ENCODE data around the gene SLC2A3. TPM values are rescaled to one million over a fixed set of nuclear protein-coding genes. Genes with fewer than 3 reads are reported as not detected.
"Not testable (repeated sequence)": the region's sequence is repeated elsewhere in the genome, so short reads cannot be mapped to it uniquely, and the experiment has no call there.

SLC2A3 gene
- total RNA-seq, 1 experiment from 2014 or later, result not detected

DNA sequence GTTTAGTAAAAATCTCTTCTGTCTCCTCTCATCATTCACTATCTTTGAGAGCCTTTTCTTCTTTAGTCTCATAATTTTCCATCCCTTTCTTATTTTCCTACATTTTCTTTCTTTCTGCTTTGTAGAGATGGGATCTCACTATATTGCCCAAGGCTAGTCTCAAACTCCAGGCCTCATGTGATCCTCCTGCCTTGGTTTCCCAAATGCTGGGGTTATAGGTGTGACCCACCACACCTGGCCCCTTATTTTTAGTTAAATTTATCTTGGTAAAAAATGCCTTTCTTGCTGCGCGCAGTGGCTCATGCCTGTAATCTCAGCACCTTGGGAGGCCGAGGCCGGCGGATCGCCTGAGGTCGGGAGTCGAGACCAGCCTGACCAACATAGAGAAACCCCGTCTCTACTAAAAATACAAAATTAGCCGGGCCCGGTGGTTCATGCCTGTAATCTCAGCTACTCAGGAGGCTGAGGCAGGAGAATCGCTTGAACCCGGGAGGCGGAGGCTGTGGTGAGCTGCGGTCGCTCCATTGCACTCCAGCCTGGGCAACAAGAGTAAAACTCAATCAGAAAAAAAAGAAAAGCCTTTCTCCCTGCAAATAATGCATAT lies 996 bp downstream of the SLC2A3 start:
- Mint-ChIP-seq H3K4me1 (ENCODE audit: low read depth, unreplicated experiment) (no peaks in the 10 kb centered on the region), H3K27me3 (ENCODE audit: unreplicated experiment) (peaks cover 18% of the 10 kb centered on the region), H3K4me3 (ENCODE audit: low read depth, unreplicated experiment) (no peak overlapping the region), H3K36me3 (ENCODE audit: insufficient read depth, unreplicated experiment) (no peaks in the 10 kb centered on the region), H3K27ac (ENCODE audit: unreplicated experiment) (no peak overlapping the region), H3K9me3 (ENCODE audit: low read depth, unreplicated experiment) (no peaks in the 10 kb centered on the region)
- no peak for TF ChIP-seq CTCF (IDR thresholded peaks at IDR 0.05; ENCODE audit: unreplicated experiment)
- no TSS peak for BruUV-seq (replicated peaks)
- intact Hi-C loops (cut with micrococcal nuclease; ENCODE audit: unreplicated experiment), result loop anchor here (5.0 kb wide), 1 partner anchor 38 kb away; no protein-coding TSS in a partner anchor
- DNase-seq, result no peak
- CTCF ChIA-PET, result no interaction called here

- BruUV-seq (replicated peaks), result no TSS peak
Observed at GRCh38 chr12:7934091-7934888, 1.7 kb downstream of the SLC2A3 start.

GRCh38 chr12:7933255-7933726 lies 2.7 kb downstream of the SLC2A3 start:
- CTCF ChIA-PET, result interaction anchor here (0.5 to 1.9 kb wide), 24 partner anchors 9 to 291 kb away, joined by 3 to 34 read pairs (median 4); no protein-coding TSS in a partner anchor
- DNase-seq, result peak; percentile 78
- peak; percentile 19 for TF ChIP-seq CTCF (IDR thresholded peaks at IDR 0.05; ENCODE audit: unreplicated experiment)
- Mint-ChIP-seq H3K4me3 (ENCODE audit: low read depth, unreplicated experiment) (no peak overlapping the region), H3K9me3 (ENCODE audit: low read depth, unreplicated experiment) (no peaks in the 10 kb centered on the region), H3K36me3 (ENCODE audit: insufficient read depth, unreplicated experiment) (no peaks in the 10 kb centered on the region), H3K27ac (ENCODE audit: unreplicated experiment) (no peak overlapping the region), H3K27me3 (ENCODE audit: unreplicated experiment) (peaks cover 18% of the 10 kb centered on the region), H3K4me1 (ENCODE audit: low read depth, unreplicated experiment) (no peaks in the 10 kb centered on the region)
- intact Hi-C loops (cut with micrococcal nuclease; ENCODE audit: unreplicated experiment), result loop anchor here (1.0 to 5.0 kb wide), 3 partner anchors 36 to 72 kb away; no protein-coding TSS in a partner anchor
- no TSS peak for BruUV-seq (replicated peaks)

More at GRCh38 chr12:7934091-7934888, 1.7 kb downstream of the SLC2A3 start:
- no peak for DNase-seq
- TF ChIP-seq CTCF (IDR thresholded peaks at IDR 0.05; ENCODE audit: unreplicated experiment), result no peak
- no peak overlapping the region for H3K27ac Mint-ChIP-seq (ENCODE audit: unreplicated experiment)
- no peaks in the 10 kb centered on the region for H3K9me3 Mint-ChIP-seq (ENCODE audit: low read depth, unreplicated experiment)
- CTCF ChIA-PET, result interaction anchor here (0.6 to 1.9 kb wide), 9 partner anchors 10 to 259 kb away, joined by 3 to 34 read pairs (median 6); partner anchors contain the start of gene C3AR1
- no peak overlapping the region for H3K4me3 Mint-ChIP-seq (ENCODE audit: low read depth, unreplicated experiment)
- intact Hi-C loops (cut with micrococcal nuclease; ENCODE audit: unreplicated experiment), result loop anchor here (5.0 kb wide), 1 partner anchor 37 kb away; no protein-coding TSS in a partner anchor
- H3K4me1 Mint-ChIP-seq (ENCODE audit: low read depth, unreplicated experiment), result no peaks in the 10 kb centered on the region
- H3K27me3 Mint-ChIP-seq (ENCODE audit: unreplicated experiment), result peaks cover 18% of the 10 kb centered on the region
- H3K36me3 Mint-ChIP-seq (ENCODE audit: insufficient read depth, unreplicated experiment), result no peaks in the 10 kb centered on the region

DNA sequence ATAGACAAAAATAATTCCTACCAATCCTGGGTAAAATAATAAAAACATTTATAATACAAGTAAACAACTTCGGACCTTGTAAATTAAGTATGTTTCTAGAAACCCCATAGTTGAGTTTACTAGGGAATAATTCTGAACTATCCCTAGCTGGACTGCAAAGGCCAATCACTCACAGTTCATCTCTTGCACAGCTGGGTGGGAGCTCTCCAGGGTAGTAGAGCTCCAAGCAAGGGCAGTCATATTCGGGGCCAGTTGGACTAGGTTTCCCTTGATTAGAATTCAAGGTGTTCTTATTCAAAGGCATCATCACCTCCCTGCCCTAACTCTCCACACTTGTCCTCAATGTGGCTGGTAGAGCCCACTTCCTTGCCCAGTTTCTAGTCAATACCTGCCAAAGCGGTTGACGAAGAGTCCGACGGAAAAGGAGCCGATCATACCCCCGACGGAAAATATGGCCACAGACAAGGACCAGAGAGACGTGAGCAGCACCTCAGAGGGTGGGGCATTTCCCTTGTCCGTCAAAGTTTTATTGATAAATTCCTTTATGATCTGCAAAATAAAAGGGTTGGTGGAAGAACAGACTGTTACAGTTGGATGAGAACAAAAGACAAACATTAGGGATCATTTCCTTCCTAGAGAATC lies 3.3 kb downstream of the SLC2A3 start:
- intact Hi-C loops (cut with micrococcal nuclease; ENCODE audit: unreplicated experiment), result loop anchor here (1.0 to 5.0 kb wide), 3 partner anchors 35 to 72 kb away; no protein-coding TSS in a partner anchor
- CTCF ChIA-PET, result interaction anchor here (0.7 to 1.9 kb wide), 19 partner anchors 12 to 291 kb away, joined by 3 to 34 read pairs (median 4); no protein-coding TSS in a partner anchor
- not testable (repeated sequence) for H3K4me3 Mint-ChIP-seq (ENCODE audit: low read depth, unreplicated experiment); BruUV-seq (replicated peaks); H3K27ac Mint-ChIP-seq (ENCODE audit: unreplicated experiment); H3K36me3 Mint-ChIP-seq (ENCODE audit: insufficient read depth, unreplicated experiment); H3K9me3 Mint-ChIP-seq (ENCODE audit: low read depth, unreplicated experiment); H3K4me1 Mint-ChIP-seq (ENCODE audit: low read depth, unreplicated experiment); DNase-seq
- H3K27me3 Mint-ChIP-seq (ENCODE audit: unreplicated experiment), result peaks cover 18% of the 10 kb centered on the region
